SK-N-MC (cell line): ENCODE measurements around the gene MTUS2.
"Not testable (repeated sequence)": the region's sequence is repeated elsewhere in the genome, so short reads cannot be mapped to it uniquely, and the experiment has no call there.

Experiments
- EZH2 ChIP-seq: fragments of 200-600 bp; sonication (generic); IDR thresholded peaks from one replicate; pipeline ENCODE4 v1.6.1; 2017; ENCODE audit warnings: antibody characterized with exemption
- POLR2AphosphoS5 ChIP-seq: IDR thresholded peaks from 2 replicates; pipeline ENCODE4 v1.6.1; 2012; ENCODE audit warnings: mild to moderate bottlenecking, low read depth, low read length, borderline replicate concordance

DNA sequence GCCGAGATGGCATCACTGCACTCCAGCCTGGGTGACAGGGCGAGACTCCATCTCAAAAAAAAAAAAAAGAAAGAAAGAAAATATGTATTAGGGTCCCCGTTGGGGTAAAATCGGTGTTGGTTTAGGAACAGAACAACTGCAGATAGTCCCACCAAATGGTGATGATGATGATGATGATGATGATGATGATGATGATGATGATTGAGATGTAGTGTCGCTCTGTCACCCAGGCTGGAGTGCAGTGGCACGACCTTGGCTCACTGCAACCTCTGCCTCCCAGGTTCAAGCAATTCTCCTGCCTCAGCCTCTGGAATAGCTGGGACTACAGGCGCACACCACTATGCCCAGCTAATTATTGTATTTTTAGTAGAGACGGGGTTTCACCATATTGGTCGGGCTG lies 570.5 kb downstream of the MTUS2 start:
- TF ChIP-seq POLR2AphosphoS5, EZH2: not testable (repeated sequence)
